Measurements from ENCODE around the gene PDE9A.

GRCh38 chr21:42707207-42707830 lies 53.9 kb downstream of the PDE9A start:
- TF ChIP-seq EZH2 (IDR thresholded peaks at IDR 0.05; ENCODE audit: insufficient read depth, poor library complexity, severe bottlenecking) (no peak), EZH2phosphoT487 (IDR thresholded peaks at IDR 0.05; ENCODE audit: insufficient read depth, low read depth) (no peak)
